DOHH2 (cell line): Measurements from ENCODE around the gene PHLPP1.

Experiments used
- EZH2phosphoT487 ChIP-seq: fragments of 200-600 bp; sonication (generic); IDR thresholded peaks from 2 replicates; pipeline ENCODE4 v1.6.1; 2017; ENCODE audit warnings: borderline replicate concordance, mild to moderate bottlenecking, antibody characterized with exemption, low read length, moderate library complexity, mixed read lengths
- TF ChIP-seq, protein P1 (sequence below): fragments of 200-600 bp; sonication (generic); IDR thresholded peaks from one replicate; pipeline ENCODE4 v1.5.1; 2014; ENCODE audit warnings: antibody characterized with exemption, mild to moderate bottlenecking, low read depth, low read length; ENCODE audit not compliant: poor library complexity, severe bottlenecking

DNA sequence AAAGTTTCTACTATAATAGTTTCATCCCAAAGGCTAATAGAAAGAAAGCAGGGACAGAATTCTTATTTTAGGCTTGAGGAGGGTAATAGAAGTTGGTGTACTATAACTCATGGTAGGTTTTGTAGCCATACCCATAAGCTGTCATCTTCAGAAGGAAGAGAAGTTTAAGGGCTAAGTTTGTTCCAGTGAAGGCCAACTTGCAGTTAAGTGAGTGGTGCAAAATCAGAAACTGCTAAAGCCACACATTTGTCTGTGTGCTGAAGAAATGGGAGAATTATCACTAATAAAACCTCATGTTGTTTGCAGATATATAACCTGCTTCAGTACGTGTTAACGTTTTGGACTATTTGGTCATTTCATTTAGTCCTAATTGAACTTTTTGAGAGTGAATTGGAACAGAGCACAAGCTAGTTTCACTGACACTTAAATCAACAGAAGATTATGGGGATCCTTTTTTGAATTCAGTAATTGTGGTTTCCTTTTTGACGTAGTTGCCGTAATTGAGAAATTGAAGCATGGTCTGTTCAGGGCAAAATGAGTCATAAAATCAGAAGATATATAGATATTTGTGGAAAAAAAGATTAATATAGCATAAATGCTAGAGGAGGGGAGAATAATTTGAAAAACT, 69.1 kb downstream of the PHLPP1 start:
- TF ChIP-seq, protein P1, sequence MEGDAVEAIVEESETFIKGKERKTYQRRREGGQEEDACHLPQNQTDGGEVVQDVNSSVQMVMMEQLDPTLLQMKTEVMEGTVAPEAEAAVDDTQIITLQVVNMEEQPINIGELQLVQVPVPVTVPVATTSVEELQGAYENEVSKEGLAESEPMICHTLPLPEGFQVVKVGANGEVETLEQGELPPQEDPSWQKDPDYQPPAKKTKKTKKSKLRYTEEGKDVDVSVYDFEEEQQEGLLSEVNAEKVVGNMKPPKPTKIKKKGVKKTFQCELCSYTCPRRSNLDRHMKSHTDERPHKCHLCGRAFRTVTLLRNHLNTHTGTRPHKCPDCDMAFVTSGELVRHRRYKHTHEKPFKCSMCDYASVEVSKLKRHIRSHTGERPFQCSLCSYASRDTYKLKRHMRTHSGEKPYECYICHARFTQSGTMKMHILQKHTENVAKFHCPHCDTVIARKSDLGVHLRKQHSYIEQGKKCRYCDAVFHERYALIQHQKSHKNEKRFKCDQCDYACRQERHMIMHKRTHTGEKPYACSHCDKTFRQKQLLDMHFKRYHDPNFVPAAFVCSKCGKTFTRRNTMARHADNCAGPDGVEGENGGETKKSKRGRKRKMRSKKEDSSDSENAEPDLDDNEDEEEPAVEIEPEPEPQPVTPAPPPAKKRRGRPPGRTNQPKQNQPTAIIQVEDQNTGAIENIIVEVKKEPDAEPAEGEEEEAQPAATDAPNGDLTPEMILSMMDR: no peak
- no peak for TF ChIP-seq EZH2phosphoT487
